Measurements from ENCODE around the gene NEGR1.
A peak's percentile ranks its signal among the peaks of the same experiment; 100 is the strongest.

NEGR1 gene

DNA sequence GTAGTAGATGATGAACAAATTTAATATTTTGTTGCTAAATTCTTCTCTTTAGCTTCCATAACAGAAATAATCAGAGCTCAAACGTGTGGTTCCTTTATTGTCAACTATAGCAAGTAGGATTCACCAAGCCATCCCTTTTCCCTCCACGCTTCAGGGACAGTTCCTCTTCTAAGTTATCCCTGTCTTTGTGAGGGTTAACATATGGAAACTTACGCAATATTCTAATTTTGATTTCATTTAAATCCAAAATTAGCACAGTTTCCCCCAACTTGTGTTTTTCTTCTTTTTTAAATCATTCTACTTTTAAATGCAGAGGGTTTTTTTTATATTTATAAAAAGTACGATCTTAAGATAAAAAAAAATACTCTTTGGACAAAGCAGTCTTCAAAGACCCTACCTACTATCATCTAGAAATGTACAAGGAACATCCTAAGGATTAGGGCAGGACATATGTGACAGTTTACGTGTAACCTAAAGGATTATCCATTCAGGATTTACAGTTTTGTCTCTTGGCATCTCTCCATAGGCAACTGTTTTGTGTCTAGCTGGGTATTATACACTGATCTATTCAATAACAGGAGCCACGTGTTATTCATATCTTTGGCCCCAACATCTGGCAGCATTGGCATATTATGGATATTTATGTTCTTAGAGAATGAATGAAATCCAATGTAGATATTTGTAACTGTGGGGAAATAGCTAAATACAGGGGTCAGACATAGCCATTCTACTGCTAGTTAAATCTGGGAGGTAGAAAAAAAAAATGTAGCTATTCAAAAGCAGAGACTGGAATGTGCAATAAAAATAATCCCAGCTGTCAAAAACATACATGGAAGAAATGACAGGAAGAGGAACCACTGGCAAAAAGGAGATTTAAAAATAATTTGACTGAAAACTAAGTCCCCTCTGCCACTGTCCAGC lies 272.9 kb downstream of the NEGR1 start:
- Histone ChIP-seq H3K4me3 (ENCODE audit: low read length in 2 of 2) (no peak overlapping the region), H3K4me1 (ENCODE audit: control insufficient read depth, insufficient read depth, low read length) (peaks cover 2% of the 10 kb centered on the region), H3K27ac (ENCODE audit: low read length) (no peak overlapping the region), H3K36me3 (ENCODE audit: control insufficient read depth in 2 of 2, insufficient read depth in 2 of 2, low read length in 2 of 2) (no peaks in the 10 kb centered on the region), H3K9me3 (ENCODE audit: control insufficient read depth in 2 of 2, low read length in 2 of 2) (no peaks in the 10 kb centered on the region), H3K27me3 (ENCODE audit: control insufficient read depth in 1 of 2, insufficient read depth in 2 of 2, low read length in 2 of 2) (no peaks in the 10 kb centered on the region), H3K9ac (ENCODE audit: low read length in 2 of 2) (no peak overlapping the region)

DNA sequence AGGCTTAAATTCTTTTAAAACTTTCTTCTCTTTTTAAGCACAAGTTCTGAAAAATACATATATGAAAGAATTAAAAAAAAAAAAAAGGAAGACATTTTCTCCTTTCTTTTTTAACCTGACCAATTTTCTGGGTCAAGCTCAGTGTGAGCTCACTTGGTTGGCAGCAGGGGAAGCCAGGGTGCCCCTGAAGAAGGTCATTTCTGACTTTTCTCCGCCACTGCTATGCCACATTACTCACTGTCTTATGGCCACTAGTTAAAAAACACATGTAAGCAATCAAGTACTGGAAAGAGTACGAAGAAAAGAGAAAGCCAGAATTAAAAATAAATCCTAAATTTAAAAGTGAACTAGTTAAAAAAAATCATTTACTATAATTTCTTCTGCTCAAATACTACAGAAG lies 275.0 kb downstream of the NEGR1 start:
- Histone ChIP-seq H3K36me3 (ENCODE audit: control insufficient read depth in 2 of 2, insufficient read depth in 2 of 2, low read length in 2 of 2) (no peaks in the 10 kb centered on the region), H3K4me3 (ENCODE audit: low read length in 2 of 2) (no peak overlapping the region), H3K27ac (ENCODE audit: low read length) (no peak overlapping the region), H3K4me1 (ENCODE audit: control insufficient read depth, insufficient read depth, low read length) (peaks cover 2% of the 10 kb centered on the region), H3K9ac (ENCODE audit: low read length in 2 of 2) (no peak overlapping the region), H3K9me3 (ENCODE audit: control insufficient read depth in 2 of 2, low read length in 2 of 2) (no peaks in the 10 kb centered on the region), H3K27me3 (ENCODE audit: control insufficient read depth in 1 of 2, insufficient read depth in 2 of 2, low read length in 2 of 2) (no peaks in the 10 kb centered on the region)

GRCh38 chr1:72006092-72006491 lies 276.2 kb downstream of the NEGR1 start:
- H3K9ac ChIP-seq (ENCODE audit: low read length in 2 of 2), result no peak overlapping the region
- H3K4me1 ChIP-seq (ENCODE audit: control insufficient read depth, insufficient read depth, low read length), result peaks cover 2% of the 10 kb centered on the region
- no peak overlapping the region for H3K4me3 ChIP-seq (ENCODE audit: low read length in 2 of 2)

GRCh38 chr1:72003092-72003491 lies 279.2 kb downstream of the NEGR1 start:
- Histone ChIP-seq H3K9me3 (ENCODE audit: control insufficient read depth in 2 of 2, low read length in 2 of 2) (no peaks in the 10 kb centered on the region), H3K9ac (ENCODE audit: low read length in 2 of 2) (no peak overlapping the region), H3K27ac (ENCODE audit: low read length) (no peak overlapping the region), H3K36me3 (ENCODE audit: control insufficient read depth in 2 of 2, insufficient read depth in 2 of 2, low read length in 2 of 2) (no peaks in the 10 kb centered on the region), H3K4me3 (ENCODE audit: low read length in 2 of 2) (no peak overlapping the region), H3K4me1 (ENCODE audit: control insufficient read depth, insufficient read depth, low read length) (peaks cover 2% of the 10 kb centered on the region), H3K27me3 (ENCODE audit: control insufficient read depth in 1 of 2, insufficient read depth in 2 of 2, low read length in 2 of 2) (no peaks in the 10 kb centered on the region)

More at GRCh38 chr1:72006092-72006491, 276.2 kb downstream of the NEGR1 start:
- Histone ChIP-seq H3K9me3 (ENCODE audit: control insufficient read depth in 2 of 2, low read length in 2 of 2) (no peaks in the 10 kb centered on the region), H3K27me3 (ENCODE audit: control insufficient read depth in 1 of 2, insufficient read depth in 2 of 2, low read length in 2 of 2) (no peaks in the 10 kb centered on the region), H3K27ac (ENCODE audit: low read length) (no peak overlapping the region), H3K36me3 (ENCODE audit: control insufficient read depth in 2 of 2, insufficient read depth in 2 of 2, low read length in 2 of 2) (no peaks in the 10 kb centered on the region)

GRCh38 chr1:72000809-72001208 lies 281.5 kb downstream of the NEGR1 start:
- no peaks in the 10 kb centered on the region for H3K4me1 ChIP-seq (ENCODE audit: control insufficient read depth, insufficient read depth, low read length)
- H3K9ac ChIP-seq (ENCODE audit: low read length in 2 of 2), result no peak overlapping the region
- H3K9me3 ChIP-seq (ENCODE audit: control insufficient read depth in 2 of 2, low read length in 2 of 2), result no peaks in the 10 kb centered on the region
- H3K27ac ChIP-seq (ENCODE audit: low read length), result no peak overlapping the region
- no peak overlapping the region for H3K4me3 ChIP-seq (ENCODE audit: low read length in 2 of 2)
- no peaks in the 10 kb centered on the region for H3K36me3 ChIP-seq (ENCODE audit: control insufficient read depth in 2 of 2, insufficient read depth in 2 of 2, low read length in 2 of 2)
- H3K27me3 ChIP-seq (ENCODE audit: control insufficient read depth in 1 of 2, insufficient read depth in 2 of 2, low read length in 2 of 2), result no peaks in the 10 kb centered on the region

DNA sequence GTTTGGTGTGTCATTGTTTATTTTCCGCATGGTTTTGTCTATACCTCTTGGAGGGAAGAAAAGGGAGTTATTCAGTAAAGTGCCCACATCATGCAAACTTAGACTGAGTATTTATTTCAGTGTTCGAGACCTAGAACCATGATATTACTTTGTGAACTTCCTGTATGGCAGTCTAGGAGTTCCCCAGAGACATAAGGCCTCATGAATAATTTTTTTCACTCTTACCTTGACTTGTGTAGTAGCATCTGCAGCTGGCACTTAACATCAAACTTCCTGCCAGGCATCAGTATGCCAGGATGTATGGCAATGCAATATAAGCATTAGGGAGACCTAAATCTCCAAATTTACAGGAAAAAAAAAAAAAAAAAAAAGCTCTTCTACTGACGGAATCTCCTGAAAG lies 287.7 kb downstream of the NEGR1 start:
- Histone ChIP-seq H3K9me3 (ENCODE audit: control insufficient read depth in 2 of 2, low read length in 2 of 2) (no peaks in the 10 kb centered on the region), H3K4me3 (ENCODE audit: low read length in 2 of 2) (no peak overlapping the region), H3K27ac (ENCODE audit: low read length) (no peak overlapping the region)

DNA sequence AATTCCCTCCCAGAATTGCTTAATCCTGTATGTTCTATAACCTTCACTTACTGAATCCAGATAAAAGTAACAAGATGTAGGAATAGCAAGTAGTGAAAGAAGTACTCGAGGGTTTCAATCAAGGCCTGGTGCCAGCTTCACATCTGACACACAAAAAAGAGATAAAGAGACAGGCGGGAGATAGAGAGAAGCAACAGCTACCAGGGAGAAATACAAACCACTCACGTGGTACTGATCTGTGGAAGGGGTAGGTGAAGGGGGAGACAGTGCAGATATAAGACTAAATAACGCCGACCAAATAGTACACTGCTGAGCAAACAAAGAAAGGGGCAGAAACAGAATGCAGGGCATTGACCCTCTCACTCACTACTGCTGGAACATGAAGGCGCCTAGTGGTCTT lies 295.2 kb downstream of the NEGR1 start:
- no peak overlapping the region for H3K9ac ChIP-seq (ENCODE audit: low read length in 2 of 2)
- H3K27ac ChIP-seq (ENCODE audit: low read length), result no peak overlapping the region

More for the DNA sequence above, 287.7 kb downstream of the NEGR1 start:
- Histone ChIP-seq H3K4me1 (ENCODE audit: control insufficient read depth, insufficient read depth, low read length) (no peaks in the 10 kb centered on the region), H3K36me3 (ENCODE audit: control insufficient read depth in 2 of 2, insufficient read depth in 2 of 2, low read length in 2 of 2) (no peaks in the 10 kb centered on the region), H3K9ac (ENCODE audit: low read length in 2 of 2) (no peak overlapping the region), H3K27me3 (ENCODE audit: control insufficient read depth in 1 of 2, insufficient read depth in 2 of 2, low read length in 2 of 2) (no peaks in the 10 kb centered on the region)

DNA sequence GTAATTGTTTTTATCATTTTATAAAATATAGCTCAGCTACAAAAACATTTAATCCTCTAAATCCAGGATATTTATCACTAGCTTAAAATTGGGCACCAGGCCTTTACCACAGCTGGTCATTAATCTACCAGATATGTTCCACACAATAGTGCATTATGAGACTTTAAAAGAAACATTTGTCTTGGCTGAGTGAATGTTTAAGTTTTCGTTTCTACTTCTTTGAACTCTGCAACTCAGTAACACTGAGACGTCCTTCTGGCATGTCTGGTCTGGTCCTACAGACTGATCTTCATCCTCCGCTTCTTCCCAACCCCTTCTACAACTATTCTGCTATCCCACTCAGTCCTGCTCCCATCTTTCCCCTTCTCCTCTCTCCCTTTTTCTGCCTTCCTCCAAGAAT lies 296.2 kb downstream of the NEGR1 start:
- H3K27me3 ChIP-seq (ENCODE audit: control insufficient read depth in 1 of 2, insufficient read depth in 2 of 2, low read length in 2 of 2), result no peaks in the 10 kb centered on the region
- no peak overlapping the region for H3K9ac ChIP-seq (ENCODE audit: low read length in 2 of 2)
- peak overlapping the region in 1 of 2 donors; percentile 43 for H3K4me3 ChIP-seq (ENCODE audit: low read length in 2 of 2)
- H3K27ac ChIP-seq (ENCODE audit: low read length), result no peak overlapping the region
- no peaks in the 10 kb centered on the region for H3K36me3 ChIP-seq (ENCODE audit: control insufficient read depth in 2 of 2, insufficient read depth in 2 of 2, low read length in 2 of 2)
- H3K4me1 ChIP-seq (ENCODE audit: control insufficient read depth, insufficient read depth, low read length), result peaks cover 6% of the 10 kb centered on the region
- no peaks in the 10 kb centered on the region for H3K9me3 ChIP-seq (ENCODE audit: control insufficient read depth in 2 of 2, low read length in 2 of 2)

More for the DNA sequence above, 295.2 kb downstream of the NEGR1 start:
- H3K36me3 ChIP-seq (ENCODE audit: control insufficient read depth in 2 of 2, insufficient read depth in 2 of 2, low read length in 2 of 2), result no peaks in the 10 kb centered on the region
- peaks cover 6% of the 10 kb centered on the region for H3K4me1 ChIP-seq (ENCODE audit: control insufficient read depth, insufficient read depth, low read length)
- no peaks in the 10 kb centered on the region for H3K9me3 ChIP-seq (ENCODE audit: control insufficient read depth in 2 of 2, low read length in 2 of 2)
- H3K4me3 ChIP-seq (ENCODE audit: low read length in 2 of 2), result no peak overlapping the region
- no peaks in the 10 kb centered on the region for H3K27me3 ChIP-seq (ENCODE audit: control insufficient read depth in 1 of 2, insufficient read depth in 2 of 2, low read length in 2 of 2)

DNA sequence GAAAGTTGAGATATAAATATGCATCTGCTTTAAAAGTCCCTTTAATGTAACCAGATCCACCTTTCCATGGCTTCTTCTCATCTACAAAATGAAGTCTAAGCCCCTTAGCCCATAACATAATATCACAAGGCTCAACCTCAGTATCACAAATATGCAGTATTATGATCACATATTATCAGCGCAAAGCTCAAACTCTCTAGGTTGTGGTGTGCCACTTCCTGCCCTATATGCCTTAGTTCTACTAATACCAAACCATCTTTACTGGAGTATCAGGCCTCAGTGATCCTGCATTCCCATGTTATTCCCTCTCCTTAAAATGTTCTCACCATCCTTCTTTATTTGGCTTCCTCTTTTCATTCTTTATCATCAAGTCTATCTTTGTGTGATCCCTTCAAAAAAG lies 301.8 kb downstream of the NEGR1 start:
- H3K4me1 ChIP-seq (ENCODE audit: control insufficient read depth, insufficient read depth, low read length), result no peaks in the 10 kb centered on the region
- H3K27ac ChIP-seq (ENCODE audit: low read length), result no peak overlapping the region
- H3K9me3 ChIP-seq (ENCODE audit: control insufficient read depth in 2 of 2, low read length in 2 of 2), result no peaks in the 10 kb centered on the region
- no peak overlapping the region for H3K9ac ChIP-seq (ENCODE audit: low read length in 2 of 2)
- H3K36me3 ChIP-seq (ENCODE audit: control insufficient read depth in 2 of 2, insufficient read depth in 2 of 2, low read length in 2 of 2), result no peaks in the 10 kb centered on the region
- H3K27me3 ChIP-seq (ENCODE audit: control insufficient read depth in 1 of 2, insufficient read depth in 2 of 2, low read length in 2 of 2), result no peaks in the 10 kb centered on the region
- H3K4me3 ChIP-seq (ENCODE audit: low read length in 2 of 2), result no peak overlapping the region

GRCh38 chr1:71979882-71980281 lies 302.5 kb downstream of the NEGR1 start:
- no peaks in the 10 kb centered on the region for H3K4me1 ChIP-seq (ENCODE audit: control insufficient read depth, insufficient read depth, low read length)
- H3K36me3 ChIP-seq (ENCODE audit: control insufficient read depth in 2 of 2, insufficient read depth in 2 of 2, low read length in 2 of 2), result no peaks in the 10 kb centered on the region
- H3K9me3 ChIP-seq (ENCODE audit: control insufficient read depth in 2 of 2, low read length in 2 of 2), result no peaks in the 10 kb centered on the region
- H3K27ac ChIP-seq (ENCODE audit: low read length), result no peak overlapping the region
- no peak overlapping the region for H3K9ac ChIP-seq (ENCODE audit: low read length in 2 of 2)
- H3K27me3 ChIP-seq (ENCODE audit: control insufficient read depth in 1 of 2, insufficient read depth in 2 of 2, low read length in 2 of 2), result no peaks in the 10 kb centered on the region
- H3K4me3 ChIP-seq (ENCODE audit: low read length in 2 of 2), result no peak overlapping the region

GRCh38 chr1:71967670-71968069 lies 314.7 kb downstream of the NEGR1 start:
- Histone ChIP-seq H3K4me1 (ENCODE audit: control insufficient read depth, insufficient read depth, low read length) (no peaks in the 10 kb centered on the region), H3K9ac (ENCODE audit: low read length in 2 of 2) (no peak overlapping the region), H3K4me3 (ENCODE audit: low read length in 2 of 2) (no peak overlapping the region), H3K36me3 (ENCODE audit: control insufficient read depth in 2 of 2, insufficient read depth in 2 of 2, low read length in 2 of 2) (no peaks in the 10 kb centered on the region), H3K9me3 (ENCODE audit: control insufficient read depth in 2 of 2, low read length in 2 of 2) (no peaks in the 10 kb centered on the region), H3K27ac (ENCODE audit: low read length) (no peak overlapping the region), H3K27me3 (ENCODE audit: control insufficient read depth in 1 of 2, insufficient read depth in 2 of 2, low read length in 2 of 2) (no peaks in the 10 kb centered on the region)

Measured in stomach smooth muscle (tissue), 2 donors.